IMR-90 (cell line): Measurements from ENCODE around the gene ADARB2. TPM values are rescaled to one million over a fixed set of nuclear protein-coding genes. Genes with fewer than 3 reads are reported as not detected.

Experiments used
- ATAC-seq: fragments of 200-7000 bp; cut with Tn5 transposase; 2 replicates; pipeline ENCODE4 v1.9.1; 2020; ENCODE audit warnings: low read depth, mild to moderate bottlenecking, moderate library complexity
- BruUV-seq: library from RNA; stranded (reverse); fragments of 400-500 nt; replicated peaks from 2 replicates; lab custom pipeline; 2021; lab: Mats Ljungman, UMichigan
- CTCF ChIA-PET: fragments of 300-600 bp; formaldehyde crosslinking; extraction: SDS; loops from one replicate; lab custom pipeline; 2021; ENCODE audit warnings: antibody characterized with exemption; lab: Yijun Ruan, JAX
- POLR2A ChIA-PET: fragments of 300-600 bp; sonication (Branson Sonifier 250); formaldehyde crosslinking; loops from one replicate; lab custom pipeline; 2022; ENCODE audit warnings: antibody characterized with exemption; ENCODE audit not compliant: unreplicated experiment; lab: Charles Lee
- DNase-seq: peaks from one replicate; pipeline ENCODE4 v3.0.0; 2013
- H2AFZ ChIP-seq: replicated peaks from 2 replicates; pipeline ENCODE3; 2013; ENCODE audit warnings: low read length, mild to moderate bottlenecking; ENCODE audit not compliant: poor library complexity
- H2AK5ac ChIP-seq: 2 replicates; pipeline ENCODE4 v1.6.1; 2013; ENCODE audit warnings: low read depth, low read length, inconsistent platforms
- H2AK9ac ChIP-seq: replicated peaks from 2 replicates; pipeline ENCODE3; 2013; ENCODE audit warnings: mild to moderate bottlenecking, low read depth, low read length, moderate library complexity; ENCODE audit not compliant: poor library complexity
- H2BK120ac ChIP-seq: 2 replicates; pipeline ENCODE4 v1.6.1; 2013; ENCODE audit warnings: low read depth, low read length, inconsistent platforms
- H2BK15ac ChIP-seq: 3 replicates; pipeline ENCODE4 v1.6.1; 2013; ENCODE audit warnings: low read depth, low read length, inconsistent platforms
- H2BK20ac ChIP-seq: 2 replicates; pipeline ENCODE4 v1.6.1; 2013; ENCODE audit warnings: low read depth, mild to moderate bottlenecking, inconsistent platforms, low read length, moderate library complexity
- H2BK5ac ChIP-seq: 2 replicates; pipeline ENCODE4 v1.6.1; 2013; ENCODE audit warnings: mild to moderate bottlenecking, low read depth, low read length, inconsistent platforms; ENCODE audit not compliant: poor library complexity, severe bottlenecking
- H3K14ac ChIP-seq: replicated peaks from 2 replicates; pipeline ENCODE4 v1.6.1; 2013; ENCODE audit warnings: low read depth, low read length, inconsistent platforms
- H3K18ac ChIP-seq: 2 replicates; pipeline ENCODE4 v1.6.1; 2013; ENCODE audit warnings: low read depth, low read length, control low read depth
- H3K23ac ChIP-seq: 2 replicates; pipeline ENCODE4 v1.6.1; 2013; ENCODE audit warnings: low read depth, low read length, inconsistent platforms
- H3K27ac ChIP-seq: 2 replicates; pipeline ENCODE4 v1.5.1; 2013; ENCODE audit warnings: mild to moderate bottlenecking, control low read depth, low read length; ENCODE audit not compliant: insufficient read depth
- H3K27me3 ChIP-seq: 2 replicates; pipeline ENCODE4 v1.6.1; 2013; ENCODE audit warnings: low read length; ENCODE audit not compliant: control insufficient read depth, insufficient read depth
- H3K36me3 ChIP-seq: 2 replicates; pipeline ENCODE4 v1.6.1; 2013; ENCODE audit warnings: low read length, mixed read lengths; ENCODE audit not compliant: control insufficient read depth, insufficient read depth
- H3K4ac ChIP-seq: 2 replicates; pipeline ENCODE4 v1.6.1; 2013; ENCODE audit warnings: low read depth, low read length, inconsistent platforms
- H3K4me1 ChIP-seq: 2 replicates; pipeline ENCODE4 v1.6.1; 2013; ENCODE audit warnings: low read length, mixed read lengths; ENCODE audit not compliant: control insufficient read depth, insufficient read depth
- H3K4me2 ChIP-seq: 2 replicates; pipeline ENCODE4 v1.6.1; 2013; ENCODE audit warnings: low read depth, mild to moderate bottlenecking, control low read depth, low read length, moderate library complexity
- H3K4me3 ChIP-seq: 2 replicates; pipeline ENCODE4 v1.5.1; 2013; ENCODE audit warnings: low read depth, mild to moderate bottlenecking, control low read depth, low read length, moderate library complexity; ENCODE audit not compliant: insufficient read depth
- H3K56ac ChIP-seq: 2 replicates; pipeline ENCODE4 v1.6.1; 2013; ENCODE audit warnings: low read length, inconsistent platforms; ENCODE audit not compliant: insufficient read depth; ENCODE audit errors: extremely low read depth
- H3K79me1 ChIP-seq, 2 experiments: 2 replicates each; pipeline ENCODE4 v1.6.1; 2013; ENCODE audit warnings: low read length in 2 of 2, inconsistent platforms in 1 of 2, low read depth in 1 of 2
- H3K9ac ChIP-seq: 2 replicates; pipeline ENCODE4 v1.6.1; 2013; ENCODE audit warnings: low read depth, low read length, control low read depth
- H3K9me1 ChIP-seq: 2 replicates; pipeline ENCODE4 v1.6.1; 2013; ENCODE audit warnings: low read length, inconsistent platforms; ENCODE audit not compliant: insufficient read depth
- H3K9me3 ChIP-seq: 2 replicates; pipeline ENCODE4 v1.6.1; 2013; ENCODE audit warnings: low read length; ENCODE audit not compliant: control insufficient read depth, insufficient read depth
- H4K20me1 ChIP-seq: 2 replicates; pipeline ENCODE4 v1.6.1; 2013; ENCODE audit warnings: low read length, inconsistent platforms; ENCODE audit not compliant: insufficient read depth
- H4K5ac ChIP-seq: 2 replicates; pipeline ENCODE4 v1.6.1; 2013; ENCODE audit warnings: mild to moderate bottlenecking, low read depth, low read length, control low read depth
- H4K8ac ChIP-seq, 2 experiments: 2 replicates each; pipeline ENCODE4 v1.6.1; 2013; ENCODE audit warnings: low read depth in 2 of 2, low read length in 2 of 2, control low read depth in 1 of 2, inconsistent platforms in 1 of 2
- H4K91ac ChIP-seq: 2 replicates; pipeline ENCODE4 v1.6.1; 2013; ENCODE audit warnings: low read depth, low read length, inconsistent platforms; ENCODE audit not compliant: insufficient read depth
- BHLHE40 ChIP-seq: fragments of 150-350 bp; IDR thresholded peaks from 2 replicates; pipeline ENCODE4 v1.6.1; 2016; ENCODE audit warnings: mild to moderate bottlenecking, low read depth, low read length
- CEBPB ChIP-seq: IDR thresholded peaks from 2 replicates; pipeline ENCODE4 v1.6.1; 2012; ENCODE audit warnings: low read depth, low read length, improper control_type of control experiment
- CHD1 ChIP-seq: IDR thresholded peaks from 2 replicates; pipeline ENCODE4 v1.6.1; 2012; ENCODE audit warnings: low read depth, low read length, improper control_type of control experiment
- FOS ChIP-seq: fragments of 150-350 bp; IDR thresholded peaks from 2 replicates; pipeline ENCODE4 v1.6.1; 2016; ENCODE audit warnings: low read depth, low read length
- MAFK ChIP-seq: IDR thresholded peaks from 2 replicates; pipeline ENCODE4 v1.6.1; 2012; ENCODE audit warnings: low read depth, low read length, improper control_type of control experiment
- NFE2L2 ChIP-seq: fragments of 150-350 bp; IDR thresholded peaks from 2 replicates; pipeline ENCODE4 v1.6.1; 2016; ENCODE audit warnings: low read depth, mild to moderate bottlenecking, low read length
- RCOR1 ChIP-seq: IDR thresholded peaks from 2 replicates; pipeline ENCODE4 v1.6.1; 2012; ENCODE audit warnings: mild to moderate bottlenecking, low read length, improper control_type of control experiment; ENCODE audit not compliant: insufficient replicate concordance
- RFX5 ChIP-seq: IDR thresholded peaks from 2 replicates; pipeline ENCODE4 v1.8.0; 2012; ENCODE audit warnings: low read depth, mild to moderate bottlenecking, low read length, moderate library complexity
- SMC3 ChIP-seq: fragments of 150-350 bp; IDR thresholded peaks from 2 replicates; pipeline ENCODE4 v1.6.1; 2016; ENCODE audit warnings: low read depth, mild to moderate bottlenecking, antibody characterized with exemption, low read length, moderate library complexity
- WGBS, 2 experiments: methylation state at CpG; one replicate each; pipeline versions ENCODE4 v1.1.5 to v1.1.7; 2013; ENCODE audit warnings: missing lambda C conversion rate in 2 of 2; ENCODE audit not compliant: insufficient read length in 1 of 2; ENCODE audit errors: extremely low coverage in 2 of 2; 5-methylcytosine and 5-hydroxymethylcytosine counted together
- dilution Hi-C: fragments of 300-500 bp; cut with HindIII; formaldehyde crosslinking; loops from one replicate; pipeline ENCODE4 v1.14.3; 2018; ENCODE audit warnings: low sequenced_read_pairs; ENCODE audit not compliant: unreplicated experiment
- in situ Hi-C: fragments of 300-500 bp; cut with MboI; formaldehyde crosslinking; loops from 3 replicates; pipeline ENCODE4 v1.14.3; 2019; ENCODE audit warnings: low sequenced_read_pairs, inconsistent platforms, mixed read lengths
- intact Hi-C: fragments of 100-400 bp; cut with micrococcal nuclease; formaldehyde crosslinking; loops from 2 replicates; pipeline ENCODE4 v1.10.0; 2022
- polyA plus RNA-seq, 3 experiments: library from polyadenylated mRNA; depleted of rRNA; stranded (reverse); fragments of >200 nt; gene quantifications; 2 replicates each; pipeline ENCODE4 v1.2.3, GENCODE V29; 2012; ENCODE audit warnings: low replicate concordance in 1 of 3
- total RNA-seq: library from RNA; depleted of rRNA; stranded (reverse); fragments of >200 nt; gene quantifications from 2 replicates; pipeline ENCODE4 v1.2.3, GENCODE V29; 2012

Gene ADARB2
- total and polyA plus RNA-seq, 2 of the 4 experiments (the other 2 are of a cell fraction): not detected

- H2AK9ac ChIP-seq: no peak overlapping the region
- ChIA-PET POLR2A (no interaction called here), CTCF (no interaction called here)
- H4K91ac ChIP-seq: no peak overlapping the region
- no peak overlapping the region for H3K4me3 ChIP-seq
- H3K9me1 ChIP-seq: no peaks in the 10 kb centered on the region
- no peak overlapping the region for H3K9ac ChIP-seq
- no peak overlapping the region for H4K5ac ChIP-seq
- 41% methylated on average over 3 of the region's 12 CpGs; no CpG with 5 or more reads in 1 of the 2 experiments for WGBS, 2 experiments
- dilution Hi-C loops: no loop called here
- no peak overlapping the region for H2AK5ac ChIP-seq
- in situ Hi-C loops: no loop called here
- H3K9me3 ChIP-seq: peaks cover 42% of the 10 kb centered on the region
- no peaks in the 10 kb centered on the region for H3K4me1 ChIP-seq
- intact Hi-C loops: no loop called here
- no peak overlapping the region for H3K4ac ChIP-seq
- no peak overlapping the region for H3K18ac ChIP-seq
- H3K27ac ChIP-seq: no peak overlapping the region
- H4K20me1 ChIP-seq: no peaks in the 10 kb centered on the region
- no peak overlapping the region for H2BK20ac ChIP-seq
- H3K27me3 ChIP-seq: no peaks in the 10 kb centered on the region
- no TSS peak for BruUV-seq
- H2BK5ac ChIP-seq: no peak overlapping the region
- H2BK120ac ChIP-seq: no peak overlapping the region
- H3K79me1 ChIP-seq: no peaks in the 10 kb centered on the region
- no peak for ATAC-seq
- H3K4me2 ChIP-seq: no peak overlapping the region
- no peak for DNase-seq
- H2AFZ ChIP-seq: no peak overlapping the region
- no peak for TF ChIP-seq BHLHE40
- TF ChIP-seq NFE2L2: no peak
- TF ChIP-seq CEBPB: no peak
- TF ChIP-seq RCOR1: no peak
- TF ChIP-seq SMC3: no peak
- no peak for TF ChIP-seq MAFK
- no peak for TF ChIP-seq RFX5
- TF ChIP-seq FOS: no peak
- TF ChIP-seq CHD1: no peak
- no peak overlapping the region for H2BK15ac ChIP-seq
- no peak overlapping the region for H4K8ac ChIP-seq
- H3K36me3 ChIP-seq: no peaks in the 10 kb centered on the region
- H3K23ac ChIP-seq: no peak overlapping the region
- H3K56ac ChIP-seq: no peak overlapping the region
- no peak overlapping the region for H3K14ac ChIP-seq
Measured at GRCh38 chr10:1744524-1744923, 7.2 kb upstream of the ADARB2 start.
